Stimulated activated CD4-positive, alpha-beta T cell treated with anti-CD3 and anti-CD28 coated beads, Interleukin-4, amount 100 ng/mL, for 1 hour (primary cell): Measurements from ENCODE around the gene USP40.

Source experiments
- DNase-seq: peaks from one replicate; pipeline ENCODE4 v3.0.0-alpha.2; 2020

Gene USP40

GRCh38 chr2:233551491-233551890 lies 15.1 kb downstream of the USP40 start:
- no peak for DNase-seq

- no peak for DNase-seq
Measured at GRCh38 chr2:233546774-233547173, 19.8 kb downstream of the USP40 start.

- DNase-seq = no peak
Measured at GRCh38 chr2:233546101-233546500, 20.5 kb downstream of the USP40 start.

GRCh38 chr2:233544200-233544610 lies 22.4 kb downstream of the USP40 start:
- no peak for DNase-seq

- DNase-seq = no peak
Measured at GRCh38 chr2:233542507-233542906, 24.1 kb downstream of the USP40 start.

- no peak for DNase-seq
Measured at GRCh38 chr2:233538741-233539140, 27.8 kb downstream of the USP40 start.

- DNase-seq = no peak
Measured at GRCh38 chr2:233535271-233535670, 31.3 kb downstream of the USP40 start.

GRCh38 chr2:233532971-233533370 lies 33.6 kb downstream of the USP40 start:
- no peak for DNase-seq

- DNase-seq = no peak
Measured at GRCh38 chr2:233531955-233532354, 34.6 kb downstream of the USP40 start.

GRCh38 chr2:233530381-233530780 lies 36.2 kb downstream of the USP40 start:
- no peak for DNase-seq

- no peak for DNase-seq
Measured at GRCh38 chr2:233528182-233528581, 38.4 kb downstream of the USP40 start.

GRCh38 chr2:233525791-233526190 lies 40.8 kb downstream of the USP40 start:
- DNase-seq = no peak

GRCh38 chr2:233519787-233520611 lies 46.6 kb downstream of the USP40 start:
- DNase-seq = no peak

GRCh38 chr2:233513953-233514655 lies 52.5 kb downstream of the USP40 start:
- no peak for DNase-seq

- no peak for DNase-seq
Measured at GRCh38 chr2:233503947-233504637, 62.5 kb downstream of the USP40 start.

GRCh38 chr2:233503481-233503880 lies 63.1 kb downstream of the USP40 start:
- DNase-seq = no peak

GRCh38 chr2:233501198-233502076 lies 65.1 kb downstream of the USP40 start:
- DNase-seq = no peak

- DNase-seq = no peak
Measured at GRCh38 chr2:233499928-233500327, 66.7 kb downstream of the USP40 start.

- DNase-seq = no peak
Measured at GRCh38 chr2:233498126-233498525, 68.5 kb downstream of the USP40 start.

- DNase-seq = no peak
Measured at GRCh38 chr2:233497692-233498091, 68.9 kb downstream of the USP40 start.

- DNase-seq = no peak
Measured at GRCh38 chr2:233495503-233496496, 70.8 kb downstream of the USP40 start.
